HG03565 (cell line): ENCODE measurements around the gene C1QTNF5.

Experiments
- ATAC-seq: cut with Tn5 transposase; IDR thresholded peaks from one replicate; pipeline ENCODE4 v1.9.1; 2021; ENCODE audit warnings: mild to moderate bottlenecking, moderate library complexity; ENCODE audit not compliant: unreplicated experiment

The C1QTNF5 gene

GRCh38 chr11:119297938-119298337 lies 42.7 kb downstream of the C1QTNF5 start:
- ATAC-seq, result no peak

- no peak for ATAC-seq
These were observed 45.5 kb downstream of the C1QTNF5 start for GRCh38 chr11:119295178-119295577.

- no peak for ATAC-seq
These were observed 47.2 kb downstream of the C1QTNF5 start for GRCh38 chr11:119293461-119293860.

- no peak for ATAC-seq
These were observed 49.7 kb downstream of the C1QTNF5 start for GRCh38 chr11:119290894-119291497.
